Astrocyte (in vitro differentiated cells and primary cell): ENCODE measurements around the gene FAM240B. TPM values are rescaled to one million over a fixed set of nuclear protein-coding genes. Genes with fewer than 3 reads are reported as not detected.

Source experiments
- DNase-seq: peaks from one replicate; pipeline ENCODE4 v3.0.0-alpha.2; 2010; ENCODE audit warnings: low read depth
- FAIRE-seq: peaks from 2 replicates; lab custom pipeline; 2011; peaks lifted over from hg19 to GRCh38; lab: Jason Lieb, UNC
- H2AFZ ChIP-seq: 2 replicates; pipeline ENCODE4 v1.6.0; 2012; ENCODE audit warnings: low read depth, low read length, inconsistent platforms
- H3K27ac ChIP-seq: 2 replicates; pipeline ENCODE4 v1.5.1; 2011; ENCODE audit warnings: low read depth, low read length, inconsistent platforms
- H3K27me3 ChIP-seq: 2 replicates; pipeline ENCODE4 v1.6.0; 2011; ENCODE audit warnings: low read length, inconsistent platforms; ENCODE audit not compliant: insufficient read depth
- H3K36me3 ChIP-seq: 2 replicates; pipeline ENCODE4 v1.5.1; 2011; ENCODE audit warnings: low read length, inconsistent platforms; ENCODE audit not compliant: insufficient read depth
- H3K4me1 ChIP-seq: 2 replicates; pipeline ENCODE4 v1.5.1; 2011; ENCODE audit warnings: low read length, inconsistent platforms; ENCODE audit not compliant: insufficient read depth
- H3K4me2 ChIP-seq: 2 replicates; pipeline ENCODE4 v1.6.0; 2012; ENCODE audit warnings: low read length, inconsistent platforms
- H3K4me3 ChIP-seq: 2 replicates; pipeline ENCODE4 v1.5.1; 2011; ENCODE audit warnings: low read depth, mild to moderate bottlenecking, low read length, inconsistent platforms; ENCODE audit not compliant: insufficient read depth
- H3K79me2 ChIP-seq: 2 replicates; pipeline ENCODE4 v1.6.0; 2012; ENCODE audit warnings: mild to moderate bottlenecking, low read length, inconsistent platforms; ENCODE audit not compliant: insufficient read depth
- H3K9ac ChIP-seq: 2 replicates; pipeline ENCODE4 v1.6.0; 2012; ENCODE audit warnings: mild to moderate bottlenecking, low read length, inconsistent platforms
- H3K9me3 ChIP-seq: 2 replicates; pipeline ENCODE4 v1.5.1; 2012; ENCODE audit warnings: low read depth, mild to moderate bottlenecking, low read length, inconsistent platforms; ENCODE audit not compliant: insufficient read depth
- H4K20me1 ChIP-seq: 2 replicates; pipeline ENCODE4 v1.6.0; 2012; ENCODE audit warnings: low read length, inconsistent platforms; ENCODE audit not compliant: insufficient read depth
- H3K27ac Mint-ChIP-seq: one replicate; pipeline ENCODE4 v1.8.0; 2021; ENCODE audit warnings: mild to moderate bottlenecking, mixed read lengths; ENCODE audit not compliant: unreplicated experiment
- H3K27me3 Mint-ChIP-seq: one replicate; pipeline ENCODE4 v1.8.0; 2021; ENCODE audit warnings: low read depth, mixed read lengths; ENCODE audit not compliant: unreplicated experiment
- H3K36me3 Mint-ChIP-seq: one replicate; pipeline ENCODE4 v1.8.0; 2021; ENCODE audit warnings: low read depth, mixed read lengths; ENCODE audit not compliant: unreplicated experiment
- H3K4me1 Mint-ChIP-seq: one replicate; pipeline ENCODE4 v1.8.0; 2021; ENCODE audit warnings: low read depth, mixed read lengths; ENCODE audit not compliant: unreplicated experiment
- H3K4me3 Mint-ChIP-seq: one replicate; pipeline ENCODE4 v1.8.0; 2021; ENCODE audit warnings: mild to moderate bottlenecking, moderate library complexity, mixed read lengths; ENCODE audit not compliant: unreplicated experiment
- H3K9me3 Mint-ChIP-seq: one replicate; pipeline ENCODE4 v1.8.0; 2021; ENCODE audit warnings: mild to moderate bottlenecking, mixed read lengths; ENCODE audit not compliant: unreplicated experiment
- CTCF ChIP-seq: IDR thresholded peaks from 2 replicates; pipeline ENCODE4 v1.5.1; 2011; ENCODE audit warnings: low read depth, mild to moderate bottlenecking, inconsistent platforms, low read length, moderate library complexity; ENCODE audit not compliant: insufficient read depth
- EZH2 ChIP-seq: IDR thresholded peaks from 2 replicates; pipeline ENCODE4 v1.6.1; 2012; ENCODE audit warnings: mild to moderate bottlenecking, low read length, inconsistent platforms; ENCODE audit not compliant: insufficient read depth
- total RNA-seq: library from RNA; stranded (reverse); gene quantifications from 2 replicates; pipeline ENCODE4 v1.2.1, GENCODE V29; 2021

The FAM240B gene
- total RNA-seq, 1 donor from 2014 or later: not detected

GRCh38 chr9:38715684-38716083 is 4.2 kb downstream of the FAM240B start:
- H3K4me3 ChIP-seq: no peak overlapping the region

GRCh38 chr9:38713426-38713825 is 6.5 kb downstream of the FAM240B start:
- Histone ChIP-seq H3K79me2 (no peaks in the 10 kb centered on the region), H3K4me3 (no peak overlapping the region), H4K20me1 (no peaks in the 10 kb centered on the region), H3K9ac (no peak overlapping the region), H3K4me1 (no peaks in the 10 kb centered on the region), H3K27me3 (no peaks in the 10 kb centered on the region), H3K9me3 (no peaks in the 10 kb centered on the region), H3K27ac (no peak overlapping the region), H3K36me3 (no peaks in the 10 kb centered on the region), H3K4me2 (no peak overlapping the region), H2AFZ (no peak overlapping the region)
- Mint-ChIP-seq H3K27ac (no peak overlapping the region), H3K36me3 (no peaks in the 10 kb centered on the region), H3K4me1 (no peaks in the 10 kb centered on the region), H3K9me3 (no peaks in the 10 kb centered on the region), H3K27me3 (peaks cover 13% of the 10 kb centered on the region), H3K4me3 (no peak overlapping the region)
- TF ChIP-seq EZH2 (no peak), CTCF (no peak)
- FAIRE-seq (no peak), DNase-seq (peak; percentile 69)

More at GRCh38 chr9:38715684-38716083, 4.2 kb downstream of the FAM240B start:
- no peaks in the 10 kb centered on the region for H3K36me3 Mint-ChIP-seq
- H3K4me1 ChIP-seq: no peaks in the 10 kb centered on the region
- H3K27me3 Mint-ChIP-seq: peaks cover 7% of the 10 kb centered on the region
- H2AFZ ChIP-seq: no peak overlapping the region
- no peak for TF ChIP-seq EZH2
- TF ChIP-seq CTCF: no peak
- no peak overlapping the region for H3K27ac ChIP-seq
- H3K9me3 ChIP-seq: no peaks in the 10 kb centered on the region
- H3K4me3 Mint-ChIP-seq: no peak overlapping the region
- H3K36me3 ChIP-seq: no peaks in the 10 kb centered on the region
- H3K79me2 ChIP-seq: no peaks in the 10 kb centered on the region
- H3K27ac Mint-ChIP-seq: no peak overlapping the region
- no peaks in the 10 kb centered on the region for H4K20me1 ChIP-seq
- FAIRE-seq: no peak
- H3K9me3 Mint-ChIP-seq: peaks cover 2% of the 10 kb centered on the region
- no peaks in the 10 kb centered on the region for H3K4me1 Mint-ChIP-seq
- DNase-seq: no peak
- no peak overlapping the region for H3K4me2 ChIP-seq
- H3K9ac ChIP-seq: no peak overlapping the region
- no peaks in the 10 kb centered on the region for H3K27me3 ChIP-seq

- Histone ChIP-seq H3K27me3 (peaks cover 4% of the 10 kb centered on the region), H3K4me2 (no peak overlapping the region), H3K27ac (no peak overlapping the region), H3K4me3 (no peak overlapping the region), H3K79me2 (no peaks in the 10 kb centered on the region), H3K36me3 (no peaks in the 10 kb centered on the region), H3K9ac (no peak overlapping the region), H3K9me3 (no peaks in the 10 kb centered on the region), H2AFZ (no peak overlapping the region), H4K20me1 (no peaks in the 10 kb centered on the region), H3K4me1 (peaks cover 3% of the 10 kb centered on the region)
- TF ChIP-seq EZH2 (no peak), CTCF (no peak)
- Mint-ChIP-seq H3K27me3 (peaks cover 13% of the 10 kb centered on the region), H3K36me3 (no peaks in the 10 kb centered on the region), H3K9me3 (no peaks in the 10 kb centered on the region), H3K4me1 (no peaks in the 10 kb centered on the region), H3K27ac (no peak overlapping the region), H3K4me3 (no peak overlapping the region)
- FAIRE-seq (no peak), DNase-seq (peak; percentile 31)
Observed at GRCh38 chr9:38708759-38709158, 11.2 kb downstream of the FAM240B start.
